K562 (cell line): Measurements from ENCODE around the gene ELFN2. TPM values are rescaled to one million over a fixed set of nuclear protein-coding genes. Genes with fewer than 3 reads are reported as not detected.

ENCODE experiments used
- ATAC-seq: fragments of 200-7000 bp; cut with Tn5 transposase; 3 replicates; pipeline ENCODE4 v1.9.1; 2020; ENCODE audit warnings: moderate library complexity
- BruUV-seq: library from RNA; stranded (reverse); fragments of 400-500 nt; replicated peaks from 2 replicates; lab custom pipeline; 2021; lab: Mats Ljungman, UMichigan
- CTCF ChIA-PET: fragments of 300-600 bp; formaldehyde crosslinking; extraction: SDS; loops from one replicate; lab custom pipeline; 2021; ENCODE audit warnings: low intra/inter-chr PET ratio; lab: Yijun Ruan, JAX
- POLR2A ChIA-PET: fragments of 300-600, 350-650 bp; sonication (Branson Sonifier 250); formaldehyde crosslinking; extraction: SDS; loops from one replicate; lab custom pipeline; 2021; ENCODE audit warnings: antibody characterized with exemption, inconsistent platforms; lab: Yijun Ruan, JAX
- DNase-seq, 4 experiments: peaks; one replicate each; pipeline versions ENCODE4 v3.0.0 to v3.0.0-alpha.2; 2011 to 2018; ENCODE audit warnings: low spot score in 3 of 4, mixed read lengths in 3 of 4; ENCODE audit errors: extremely low read depth in 1 of 4
- FAIRE-seq: peaks from 2 replicates; lab custom pipeline; 2011; peaks lifted over from hg19 to GRCh38; lab: Jason Lieb, UNC
- H2AFZ ChIP-seq: 2 replicates; pipeline ENCODE4 v1.6.0; 2011; ENCODE audit warnings: low read depth, low read length, control low read depth, inconsistent platforms
- H3K27ac ChIP-seq: fragments of 200-600 bp; 3 replicates; pipeline ENCODE4 v1.8.0; 2011; ENCODE audit warnings: low read depth, mild to moderate bottlenecking, control low read depth, inconsistent platforms, low read length, moderate library complexity, mixed read lengths; ENCODE audit errors: extremely low read depth
- H3K27me3 ChIP-seq, 2 experiments: fragments of 300-600 bp in 1 of 2; 2 replicates in 1 of 2; 3 replicates in 1 of 2; pipeline versions ENCODE4 v1.6.0 to v1.8.0; 2011; ENCODE audit warnings: inconsistent platforms in 2 of 2, low read length in 2 of 2, mild to moderate bottlenecking in 1 of 2, mixed read lengths in 1 of 2, moderate library complexity in 1 of 2; ENCODE audit not compliant: control insufficient read depth in 2 of 2, insufficient read depth in 2 of 2
- H3K36me3 ChIP-seq: fragments of 300-600 bp; 3 replicates; pipeline ENCODE4 v1.8.0; 2011; ENCODE audit warnings: mild to moderate bottlenecking, low read length, inconsistent platforms; ENCODE audit not compliant: control insufficient read depth, insufficient read depth
- H3K4me1 ChIP-seq, 2 experiments: fragments of 200-600 bp in 1 of 2; replicated peaks in 1 of 2; 2 replicates in 1 of 2; 3 replicates in 1 of 2; pipeline versions ENCODE4 v1.5.1 to v1.8.0; 2011; ENCODE audit warnings: inconsistent platforms in 2 of 2, low read length in 2 of 2, mild to moderate bottlenecking in 1 of 2, mixed read lengths in 1 of 2, moderate library complexity in 1 of 2; ENCODE audit not compliant: control insufficient read depth in 2 of 2, insufficient read depth in 2 of 2
- H3K4me2 ChIP-seq: 2 replicates; pipeline ENCODE4 v1.6.1; 2011; ENCODE audit warnings: low read length, control low read depth, inconsistent platforms, mixed read lengths; ENCODE audit not compliant: insufficient read depth
- H3K4me3 ChIP-seq: fragments of 200-600 bp; sonication (generic), shearing (Covaris generic); 2 replicates; pipeline ENCODE4 v1.5.1; 2016; ENCODE audit warnings: control low read depth, inconsistent platforms
- H3K79me2 ChIP-seq: fragments of 200-600 bp; 3 replicates; pipeline ENCODE4 v1.8.0; 2011; ENCODE audit warnings: low read length, inconsistent platforms; ENCODE audit not compliant: control insufficient read depth, insufficient read depth
- H3K9ac ChIP-seq, 2 experiments: 2 replicates each; pipeline versions ENCODE4 v1.6.0 to v1.6.1; 2011; ENCODE audit warnings: low read depth in 2 of 2, low read length in 2 of 2, control low read depth in 1 of 2, inconsistent platforms in 1 of 2, mild to moderate bottlenecking in 1 of 2, mixed read lengths in 1 of 2; ENCODE audit not compliant: insufficient read depth in 1 of 2
- H3K9me1 ChIP-seq: one replicate; pipeline ENCODE4 v1.6.0; 2011; ENCODE audit warnings: inconsistent platforms, mild to moderate bottlenecking, low read length, moderate library complexity; ENCODE audit not compliant: control insufficient read depth, insufficient read depth
- H3K9me3 ChIP-seq: replicated peaks from 2 replicates; pipeline ENCODE4 v1.5.1; 2011; ENCODE audit warnings: low read depth, low read length, inconsistent platforms; ENCODE audit not compliant: control insufficient read depth, insufficient read depth
- H4K20me1 ChIP-seq: replicated peaks from 2 replicates; pipeline ENCODE4 v1.6.1; 2011; ENCODE audit warnings: low read length, inconsistent platforms, mixed read lengths; ENCODE audit not compliant: control insufficient read depth, insufficient read depth
- ARID4B ChIP-seq: sonication (generic); formaldehyde crosslinking; IDR thresholded peaks from 2 replicates; pipeline ENCODE4 v1.8.0; 2022; ENCODE audit warnings: mild to moderate bottlenecking, missing genetic modification reagents
- KDM4B ChIP-seq, 2 experiments: fragments of 450-650 bp in 1 of 2; sonication (generic) in 1 of 2; IDR thresholded peaks; 2 replicates each; pipeline ENCODE4 v1.6.1; 2016 to 2017; ENCODE audit warnings: borderline replicate concordance in 2 of 2, antibody characterized with exemption in 1 of 2, low read depth in 1 of 2, mild to moderate bottlenecking in 1 of 2
- MAX ChIP-seq: sonication (generic); formaldehyde crosslinking; IDR thresholded peaks from 2 replicates; pipeline ENCODE4 v1.9.0; 2022; ENCODE audit warnings: mild to moderate bottlenecking, missing genetic modification reagents
- MYNN ChIP-seq, 2 experiments: sonication (generic); formaldehyde crosslinking in 1 of 2; IDR thresholded peaks; 2 replicates each; pipeline versions ENCODE4 v1.5.0 to v1.6.1; 2016 to 2020; ENCODE audit warnings: antibody characterized with exemption in 1 of 2, missing genetic modification reagents in 1 of 2
- SMAD2 ChIP-seq: fragments of 150-350 bp; IDR thresholded peaks from 2 replicates; pipeline ENCODE4 v1.6.1; 2014; ENCODE audit warnings: low read depth, mild to moderate bottlenecking, low read length
- ZFX ChIP-seq: sonication (generic); formaldehyde crosslinking; IDR thresholded peaks from 2 replicates; pipeline ENCODE4 v1.8.0; 2022; ENCODE audit warnings: mild to moderate bottlenecking, missing genetic modification reagents, moderate library complexity
- ZMIZ1 ChIP-seq, 2 experiments: fragments of 150-350 bp in 1 of 2; IDR thresholded peaks; 2 replicates each; pipeline ENCODE4 v1.6.1; 2012 to 2016; ENCODE audit warnings: low read depth in 2 of 2, low read length in 2 of 2, mild to moderate bottlenecking in 1 of 2, moderate library complexity in 1 of 2
- ZNF707 ChIP-seq: fragments of 250-450 bp; sonication (Bioruptor Pico); conservative IDR thresholded peaks from 2 replicates; pipeline ENCODE4 v1.8.0; 2022; ENCODE audit warnings: inconsistent platforms, mild to moderate bottlenecking, moderate library complexity
- ZSCAN29 ChIP-seq: fragments of 450-650 bp; IDR thresholded peaks from 2 replicates; pipeline ENCODE4 v1.6.1; 2017
- WGBS: fragments of 100-300 bp; shearing (Covaris generic); methylation state at CpG from one replicate; pipeline ENCODE4 v1.1.6; 2016; ENCODE audit warnings: low coverage, mixed read lengths; ENCODE audit not compliant: insufficient coverage; ENCODE audit errors: missing lambda C conversion rate; 5-methylcytosine and 5-hydroxymethylcytosine counted together
- in situ Hi-C: fragments of 300-500 bp; cut with MboI; formaldehyde crosslinking; loops from 4 replicates; pipeline ENCODE4 v1.15.0; 2018; ENCODE audit warnings: inconsistent platforms, mixed read lengths
- intact Hi-C: fragments of 100-400 bp; cut with micrococcal nuclease; formaldehyde crosslinking; loops from 2 replicates; pipeline ENCODE4 v1.14.2; 2022
- polyA plus RNA-seq, 8 experiments: library from polyadenylated mRNA; depleted of rRNA in 4 of 8; stranded (reverse) in 5 of 8; unstranded in 3 of 8; fragments of >200 nt; fragmentation: Nextera tagmentation in 2 of 8; fragmentation: Illumina TruSeq in 1 of 8; extraction: Ambion mirVana in 2 of 8; extraction: Trizol in 1 of 8; gene quantifications; 2 replicates each; pipeline versions ENCODE4 v1.2.1 to v1.2.3, GENCODE V29; 2011 to 2014; ENCODE audit warnings: inconsistent platforms in 1 of 8, missing spikeins in 1 of 8
- total RNA-seq, 7 experiments: library from RNA; depleted of rRNA in 6 of 7; stranded (reverse); fragments of >200 nt in 6 of 7; fragmentation: Illumina TruSeq in 2 of 7; extraction: Trizol in 2 of 7; gene quantifications; 2 replicates each; pipeline versions ENCODE4 v1.2.1 to v1.2.3, GENCODE V29; 2011 to 2021; ENCODE audit warnings: low replicate concordance in 1 of 7

The ELFN2 gene
- total and polyA plus RNA-seq, 9 of the 15 experiments (the other 6 are each of a cell fraction or from before 2014, with no cell fraction given) = not detected

GRCh38 chr22:37431801-37432707 lies 4.8 kb upstream of the ELFN2 start:
- ATAC-seq (no peak), DNase-seq (no peak), FAIRE-seq (no peak)
- POLR2A ChIA-PET = no interaction called here
- WGBS = under 1% methylated on average over 11 of the region's 14 CpGs
- intact Hi-C loops = no loop called here
- no peak overlapping the region for H3K27ac ChIP-seq
- no peaks in the 10 kb centered on the region for H3K9me1 ChIP-seq
- H2AFZ ChIP-seq = no peak overlapping the region
- H3K79me2 ChIP-seq = no peaks in the 10 kb centered on the region
- no peak overlapping the region for H3K9ac ChIP-seq
- no peaks in the 10 kb centered on the region for H3K36me3 ChIP-seq
- in situ Hi-C loops = no loop called here
- CTCF ChIA-PET = interaction anchor here (0.6 to 0.7 kb wide), 2 partner anchors 13 to 1225 kb away, joined by 3 to 4 read pairs; no protein-coding TSS in a partner anchor
- peaks cover 0 to 9% of the 10 kb centered on the region in 2 experiments; a peak in 2 of 5 replicates for H3K4me1 ChIP-seq
- no peaks in the 10 kb centered on the region for H3K9me3 ChIP-seq
- H3K27me3 ChIP-seq = peaks cover 7 to 51% of the 10 kb centered on the region in 2 experiments; a peak in 4 of 5 replicates
- H3K4me3 ChIP-seq = no peak overlapping the region
- TF ChIP-seq KDM4B (IDR thresholded peaks at IDR 0.05; ENCODE audit: borderline replicate concordance in 2 of 2, low read depth in 1 of 2) (no peak), ZMIZ1 (IDR thresholded peaks at IDR 0.05; ENCODE audit: low read depth in 2 of 2, low read length in 2 of 2) (no peak), ARID4B (CRISPR knock-in tag) (no peak), ZFX (no peak), MAX (CRISPR knock-in tag) (no peak), MYNN (IDR thresholded peaks at IDR 0.05) (no peak), MYNN (CRISPR knock-in tag; IDR thresholded peaks at IDR 0.05) (no peak), ZSCAN29 (no peak), SMAD2 (no peak), ZNF707 (CRISPR knock-in tag) (no peak)
- peaks cover 6% of the 10 kb centered on the region for H4K20me1 ChIP-seq
- no peak overlapping the region for H3K4me2 ChIP-seq
- BruUV-seq = no TSS peak
